Spleen (tissue), 13 donors: ENCODE measurements around the gene CCL2. TPM values are rescaled to one million over a fixed set of nuclear protein-coding genes. Genes with fewer than 3 reads are reported as not detected.
A peak's percentile ranks its signal among the peaks of the same experiment; 100 is the strongest.

ENCODE experiments used
- DNase-seq: peaks from one replicate; pipeline ENCODE4 v3.0.0-alpha.2; 2020
- H3K27ac ChIP-seq, 8 donors: fragments of 200-600 bp; sonication (generic) in 7 of 8; 1 replicate in 4 of 8; 2 replicates in 4 of 8; pipeline versions ENCODE4 v1.5.0 to v1.8.0; 2016 to 2021; ENCODE audit warnings: inconsistent platforms in 4 of 8, mild to moderate bottlenecking in 4 of 8, moderate library complexity in 1 of 8
- H3K27me3 ChIP-seq, 7 donors: fragments of 200-600 bp; sonication (generic) in 6 of 7; replicated peaks in 1 of 7; 1 replicate in 4 of 7; 2 replicates in 3 of 7; pipeline versions ENCODE4 v1.5.0 to v1.8.0; 2016 to 2021; ENCODE audit warnings: inconsistent platforms in 3 of 7, mild to moderate bottlenecking in 1 of 7
- H3K36me3 ChIP-seq, 6 donors: fragments of 200-600 bp; sonication (generic) in 5 of 6; 1 replicate in 4 of 6; 2 replicates in 2 of 6; pipeline versions ENCODE4 v1.5.0 to v1.8.0; 2016 to 2021; ENCODE audit warnings: inconsistent platforms in 2 of 6
- H3K4me1 ChIP-seq, 6 donors: fragments of 200-600 bp; sonication (generic) in 5 of 6; 1 replicate in 3 of 6; 2 replicates in 3 of 6; pipeline versions ENCODE4 v1.5.0 to v1.8.0; 2016 to 2021; ENCODE audit warnings: inconsistent platforms in 3 of 6
- H3K4me3 ChIP-seq, 8 donors: fragments of 200-600 bp; sonication (generic) in 7 of 8; 1 replicate in 4 of 8; 2 replicates in 4 of 8; pipeline versions ENCODE4 v1.5.0 to v1.8.0; 2016 to 2021; ENCODE audit warnings: inconsistent platforms in 4 of 8, mild to moderate bottlenecking in 4 of 8, moderate library complexity in 2 of 8
- H3K9me3 ChIP-seq, 8 donors: fragments of 200-600 bp; sonication (generic) in 7 of 8; 1 replicate in 4 of 8; 2 replicates in 4 of 8; pipeline versions ENCODE4 v1.5.0 to v1.8.0; 2016 to 2021; ENCODE audit warnings: inconsistent platforms in 4 of 8
- POLR2A ChIP-seq, 3 donors: fragments of 450-650 bp; IDR thresholded peaks; one replicate each; pipeline ENCODE4 v1.5.1; 2017; ENCODE audit warnings: antibody characterized with exemption in 3 of 3, mild to moderate bottlenecking in 1 of 3
- POLR2AphosphoS5 ChIP-seq, 3 donors: sonication (generic); formaldehyde crosslinking; IDR thresholded peaks; one replicate each; pipeline ENCODE4 v1.5.1; 2017; ENCODE audit warnings: antibody characterized with exemption in 3 of 3
- WGBS, 5 donors: extraction: QIAGEN DNeasy Blood & Tissue Kit in 3 of 5; methylation state at CpG; one replicate each; pipeline versions ENCODE4 v1.1.5 to v1.1.7; 2013 to 2018; 5-methylcytosine and 5-hydroxymethylcytosine counted together
- intact Hi-C: fragments of 100-400 bp; cut with DNase I; formaldehyde crosslinking; loops from one replicate; pipeline ENCODE4 v1.15.0; 2023; ENCODE audit warnings: low total_unique reads
- long read RNA-seq, 2 donors: transcript quantifications; one replicate each; lab custom pipeline, GENCODE V29; 2026
- polyA plus RNA-seq, 3 donors: library from polyadenylated mRNA; stranded (reverse); fragments of 200-250 nt; gene quantifications; one replicate each; pipeline ENCODE4 v1.2.1, GENCODE V29; 2013
- total RNA-seq, 7 donors: library from RNA; depleted of rRNA in 3 of 7; stranded (reverse); fragments of >200 nt in 3 of 7; fragmentation: NEBNext Ultra II Directional in 4 of 7; extraction: Animal tissue kit (Norgen Biotek cat#: 25700) in 4 of 7; gene quantifications; one replicate each; pipeline versions ENCODE4 v1.1.0 to v1.2.1, GENCODE V29; 2016 to 2021
- TF ChIP-seq, protein P1 (sequence below), 11 experiments: fragments of 200-600 bp in 7 of 11; fragments of 450-650 bp in 4 of 11; sonication (generic) in 4 of 11; IDR thresholded peaks in 8 of 11; conservative IDR thresholded peaks in 3 of 11; 1 replicate in 7 of 11; 2 replicates in 4 of 11; pipeline versions ENCODE4 v1.4.0 to v1.8.0; 2016 to 2021; ENCODE audit warnings: antibody characterized with exemption in 11 of 11, inconsistent platforms in 4 of 11, mild to moderate bottlenecking in 1 of 11
- donor health status: healthy with polysubstance abuse.
- donor health status: DM: no; HTN: no; CAD: no; lungs with moderate emphysema.
- donor health status: DM: no; HTN: no; CAD: no.
- donor health status: Bipolar disorder and iron deficiency.
- donor health status: healthy.
- donor health status: DM: no; HTN: no; CAD: no.
- donor health status: DM: yes; HTN: yes; CAD: no.

CCL2 gene
- total RNA-seq (10 to 100 TPM in 3 of 7 donors, 1 to 10 TPM in 4; 4.6 to 70.7 (median 6.1) TPM), polyA plus RNA-seq (10 to 100 TPM; 10.8 to 36.5 (median 21.6) TPM)
- long read RNA-seq, donor 1, transcript CCL2-201 (3 exons, 741 nt), result major isoform, 83 of 112 reads
- long read RNA-seq, donor 1, transcript CCL2-202 (2 exons, 736 nt), result minor isoform, 6 of 112 reads
- long read RNA-seq, donor 1, transcript CCL2-203 (1 exons, 996 nt), result minor isoform, 23 of 112 reads
- long read RNA-seq, donor 1, partial matches to known transcripts, result 0 of 112 reads
- long read RNA-seq, donor 1, other reads (novel, unspliced or antisense), result 0 of 112 reads
- long read RNA-seq, donor 2, transcript CCL2-203 (1 exons, 996 nt), result minor isoform, 21 of 62 reads
- long read RNA-seq, donor 2, transcript CCL2-201 (3 exons, 741 nt), result major isoform, 38 of 62 reads
- long read RNA-seq, donor 2, partial matches to known transcripts, result 0 of 62 reads
- long read RNA-seq, donor 2, other reads (novel, unspliced or antisense), result 0 of 62 reads

DNA sequence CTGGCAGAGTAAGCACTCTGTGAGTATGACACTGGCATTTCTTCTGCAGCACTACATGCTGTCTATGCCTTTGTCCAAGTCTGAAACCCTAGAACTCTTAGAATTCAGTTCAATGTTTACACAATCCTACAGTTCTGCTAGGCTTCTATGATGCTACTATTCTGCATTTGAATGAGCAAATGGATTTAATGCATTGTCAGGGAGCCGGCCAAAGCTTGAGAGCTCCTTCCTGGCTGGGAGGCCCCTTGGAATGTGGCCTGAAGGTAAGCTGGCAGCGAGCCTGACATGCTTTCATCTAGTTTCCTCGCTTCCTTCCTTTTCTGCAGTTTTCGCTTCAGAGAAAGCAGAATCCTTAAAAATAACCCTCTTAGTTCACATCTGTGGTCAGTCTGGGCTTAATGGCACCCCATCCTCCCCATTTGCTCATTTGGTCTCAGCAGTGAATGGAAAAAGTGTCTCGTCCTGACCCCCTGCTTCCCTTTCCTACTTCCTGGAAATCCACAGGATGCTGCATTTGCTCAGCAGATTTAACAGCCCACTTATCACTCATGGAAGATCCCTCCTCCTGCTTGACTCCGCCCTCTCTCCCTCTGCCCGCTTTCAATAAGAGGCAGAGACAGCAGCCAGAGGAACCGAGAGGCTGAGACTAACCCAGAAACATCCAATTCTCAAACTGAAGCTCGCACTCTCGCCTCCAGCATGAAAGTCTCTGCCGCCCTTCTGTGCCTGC lies at the start of gene CCL2:
Gene CCL2 (plus strand): TSS at position 635 of the 730 bp plus-strand sequence. CDS start 65 bp downstream, at position 700.
- WGBS, 5 donors, result 4 to 13% (median 7%) methylated on average over 11 of the region's 11 CpGs
- H3K4me3 ChIP-seq, result peak within 1 kb of the TSS in 3 of 8 donors; percentile 26 to 48 (median 33)
- H3K36me3 ChIP-seq, result no peaks in the 10 kb centered on the region
- H3K4me1 ChIP-seq, result peaks cover 18 to 66% (median 43%) of the 10 kb centered on the region in 6 donors
- H3K9me3 ChIP-seq, result no peaks in the 10 kb centered on the region
- intact Hi-C loops, result no loop called here
- H3K27me3 ChIP-seq, result peaks cover 0 to 56% (median 0%) of the 10 kb centered on the region in 7 donors
- peak in 2 of 3 donors; percentile 56 to 60 for TF ChIP-seq POLR2AphosphoS5 (IDR thresholded peaks at IDR 0.05)
- TF ChIP-seq, protein P1, sequence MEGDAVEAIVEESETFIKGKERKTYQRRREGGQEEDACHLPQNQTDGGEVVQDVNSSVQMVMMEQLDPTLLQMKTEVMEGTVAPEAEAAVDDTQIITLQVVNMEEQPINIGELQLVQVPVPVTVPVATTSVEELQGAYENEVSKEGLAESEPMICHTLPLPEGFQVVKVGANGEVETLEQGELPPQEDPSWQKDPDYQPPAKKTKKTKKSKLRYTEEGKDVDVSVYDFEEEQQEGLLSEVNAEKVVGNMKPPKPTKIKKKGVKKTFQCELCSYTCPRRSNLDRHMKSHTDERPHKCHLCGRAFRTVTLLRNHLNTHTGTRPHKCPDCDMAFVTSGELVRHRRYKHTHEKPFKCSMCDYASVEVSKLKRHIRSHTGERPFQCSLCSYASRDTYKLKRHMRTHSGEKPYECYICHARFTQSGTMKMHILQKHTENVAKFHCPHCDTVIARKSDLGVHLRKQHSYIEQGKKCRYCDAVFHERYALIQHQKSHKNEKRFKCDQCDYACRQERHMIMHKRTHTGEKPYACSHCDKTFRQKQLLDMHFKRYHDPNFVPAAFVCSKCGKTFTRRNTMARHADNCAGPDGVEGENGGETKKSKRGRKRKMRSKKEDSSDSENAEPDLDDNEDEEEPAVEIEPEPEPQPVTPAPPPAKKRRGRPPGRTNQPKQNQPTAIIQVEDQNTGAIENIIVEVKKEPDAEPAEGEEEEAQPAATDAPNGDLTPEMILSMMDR (IDR thresholded peaks at IDR 0.05 in 8 of 11, conservative IDR thresholded peaks at IDR 0.05 in 3 of 11), result no peak
- TF ChIP-seq POLR2A (IDR thresholded peaks at IDR 0.05), result no peak
- H3K27ac ChIP-seq, result peak within 1 kb of the TSS in 7 of 8 donors; percentile 17 to 74 (median 58)
- no peak for DNase-seq

DNA sequence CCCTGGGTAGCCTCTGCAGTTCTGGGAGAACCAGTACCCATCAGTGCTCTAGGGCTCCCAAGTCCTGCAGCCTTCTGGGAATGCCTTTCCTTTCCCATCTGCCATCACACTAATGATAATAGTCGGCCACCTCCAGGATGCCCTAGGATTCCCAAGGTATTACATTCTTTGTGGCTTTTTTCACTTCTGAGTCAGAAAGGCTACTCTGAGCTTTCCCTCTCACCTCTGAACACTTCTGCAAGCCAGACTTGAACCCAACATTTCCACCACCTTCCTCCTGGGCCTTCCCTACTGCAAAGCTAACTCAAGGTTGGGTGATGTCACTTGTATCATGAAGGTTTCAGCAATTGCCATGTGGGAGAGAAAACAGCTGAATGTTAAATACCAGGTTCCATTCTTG lies 49.7 kb upstream of the CCL2 start:
- H3K9me3 ChIP-seq, result peaks cover 0 to 11% (median 0%) of the 10 kb centered on the region in 8 donors
- TF ChIP-seq, protein P1 (IDR thresholded peaks at IDR 0.05 in 8 of 11, conservative IDR thresholded peaks at IDR 0.05 in 3 of 11), result no peak
- no peak for TF ChIP-seq POLR2AphosphoS5 (IDR thresholded peaks at IDR 0.05)
- no peak for TF ChIP-seq POLR2A (IDR thresholded peaks at IDR 0.05)
- peaks cover 0 to 34% (median 0%) of the 10 kb centered on the region in 7 donors for H3K27me3 ChIP-seq
- H3K4me3 ChIP-seq, result no peak overlapping the region
- H3K27ac ChIP-seq, result no peak overlapping the region
- peaks cover 0 to 18% (median 3%) of the 10 kb centered on the region in 6 donors for H3K4me1 ChIP-seq
- no peaks in the 10 kb centered on the region for H3K36me3 ChIP-seq
- no peak for DNase-seq
- intact Hi-C loops, result no loop called here
- 85 to 100% (median 92%) methylated on average over 1 of the region's 1 CpG for WGBS, 5 donors

DNA sequence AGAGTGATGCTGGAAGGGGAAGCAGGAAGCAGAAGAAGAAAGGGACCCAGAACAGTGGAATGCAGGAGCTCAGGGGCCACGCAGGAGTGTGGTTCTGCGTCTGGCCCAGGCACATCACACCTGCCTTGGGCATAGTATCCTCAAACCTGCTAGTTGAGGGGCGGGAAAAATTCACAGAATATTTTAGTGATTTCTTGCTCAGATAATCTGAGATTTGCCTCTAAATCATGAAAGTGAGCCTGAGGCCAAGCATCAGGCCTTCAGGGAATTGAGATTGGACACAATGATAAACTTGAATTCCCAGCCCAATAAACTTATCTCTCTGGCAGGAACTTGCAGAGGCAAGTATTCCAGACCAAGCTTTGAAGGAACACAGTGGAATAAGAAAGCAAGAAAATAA lies 48.5 kb upstream of the CCL2 start:
- no peak overlapping the region for H3K4me3 ChIP-seq
- 78 to 89% (median 88%) methylated on average over 3 of the region's 3 CpGs for WGBS, 5 donors

More for the DNA sequence above, 48.5 kb upstream of the CCL2 start:
- no peaks in the 10 kb centered on the region for H3K36me3 ChIP-seq
- peaks cover 0 to 24% (median 0%) of the 10 kb centered on the region in 7 donors for H3K27me3 ChIP-seq
- no peak overlapping the region for H3K27ac ChIP-seq
- H3K9me3 ChIP-seq, result peaks cover 0 to 13% (median 0%) of the 10 kb centered on the region in 8 donors
- peaks cover 0 to 8% (median 0%) of the 10 kb centered on the region in 6 donors for H3K4me1 ChIP-seq
- no peak for DNase-seq
- intact Hi-C loops, result no loop called here
- TF ChIP-seq POLR2A (IDR thresholded peaks at IDR 0.05) (no peak), POLR2AphosphoS5 (IDR thresholded peaks at IDR 0.05) (no peak)
- TF ChIP-seq, protein P1 (IDR thresholded peaks at IDR 0.05 in 8 of 11, conservative IDR thresholded peaks at IDR 0.05 in 3 of 11), result no peak
